GM19397 (cell line): ENCODE measurements around the gene CWC15.
"Not testable (repeated sequence)": the region's sequence is repeated elsewhere in the genome, so short reads cannot be mapped to it uniquely, and the experiment has no call there.

Source experiments
- ATAC-seq: cut with Tn5 transposase; IDR thresholded peaks from one replicate; pipeline ENCODE4 v1.9.1; 2021; ENCODE audit warnings: mild to moderate bottlenecking, moderate library complexity; ENCODE audit not compliant: unreplicated experiment

CWC15 gene

GRCh38 chr11:94922321-94923003 is 50.9 kb downstream of the CWC15 start:
- no peak for ATAC-seq

- ATAC-seq = no peak
These were observed 53.0 kb downstream of the CWC15 start for GRCh38 chr11:94920311-94920710.

GRCh38 chr11:94913718-94914394 is 59.5 kb downstream of the CWC15 start:
- ATAC-seq = not testable (repeated sequence)

GRCh38 chr11:94912806-94913205 is 60.5 kb downstream of the CWC15 start:
- ATAC-seq = no peak
